ENCODE measurements around the gene PLXND1.
A peak's percentile ranks its signal among the peaks of the same experiment; 100 is the strongest.

PLXND1 gene

DNA sequence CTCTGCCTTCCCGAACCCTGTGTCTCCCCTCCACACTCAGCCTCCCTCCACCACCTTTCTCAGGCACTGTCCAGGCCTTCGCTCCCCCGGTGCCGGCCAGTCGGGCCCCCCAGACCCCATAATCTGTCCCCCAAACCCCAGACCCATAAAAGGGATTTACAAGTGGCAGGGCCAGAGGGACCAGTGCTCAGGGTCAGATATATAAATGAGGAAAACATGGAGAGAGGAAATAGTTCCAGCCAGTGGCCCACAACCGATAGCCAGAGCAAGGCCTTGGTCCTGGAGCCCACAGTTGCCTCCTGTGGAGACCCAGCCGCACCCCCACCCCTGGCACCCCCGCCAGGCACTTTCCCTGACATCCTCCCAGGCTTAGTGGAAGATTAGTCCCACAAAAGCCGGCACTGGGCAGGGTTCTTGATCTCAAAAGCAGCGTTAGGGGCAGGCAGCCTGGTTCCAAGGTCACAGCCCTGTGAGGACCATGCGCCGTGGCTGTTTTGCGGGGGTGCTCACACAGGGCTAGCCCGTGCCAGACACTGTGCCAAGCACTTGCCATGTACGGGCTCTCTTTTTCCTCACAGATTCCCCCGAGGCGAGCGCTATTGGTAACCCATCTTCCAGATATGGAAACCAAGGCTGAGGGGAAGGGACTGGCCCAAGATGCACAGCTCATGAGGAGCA is 1.1 kb upstream of the PLXND1 start:
- peak overlapping the region; percentile 78 for H3K4me2 ChIP-seq (ENCODE audit: low read length)
- peaks cover 32% of the 10 kb centered on the region for H3K27me3 ChIP-seq (ENCODE audit: low read depth, low read length)
- H2AFZ ChIP-seq (ENCODE audit: low read depth, low read length): peak overlapping the region; percentile 73; the same call in 1 of the 2 replicates
- H4K20me1 ChIP-seq (ENCODE audit: insufficient read depth, low read length): no peaks in the 10 kb centered on the region
- H3K9me3 ChIP-seq (ENCODE audit: insufficient read depth, low read length): no peaks in the 10 kb centered on the region
- H3K27ac ChIP-seq (ENCODE audit: low read length): no peak overlapping the region
- TF ChIP-seq, protein P1, sequence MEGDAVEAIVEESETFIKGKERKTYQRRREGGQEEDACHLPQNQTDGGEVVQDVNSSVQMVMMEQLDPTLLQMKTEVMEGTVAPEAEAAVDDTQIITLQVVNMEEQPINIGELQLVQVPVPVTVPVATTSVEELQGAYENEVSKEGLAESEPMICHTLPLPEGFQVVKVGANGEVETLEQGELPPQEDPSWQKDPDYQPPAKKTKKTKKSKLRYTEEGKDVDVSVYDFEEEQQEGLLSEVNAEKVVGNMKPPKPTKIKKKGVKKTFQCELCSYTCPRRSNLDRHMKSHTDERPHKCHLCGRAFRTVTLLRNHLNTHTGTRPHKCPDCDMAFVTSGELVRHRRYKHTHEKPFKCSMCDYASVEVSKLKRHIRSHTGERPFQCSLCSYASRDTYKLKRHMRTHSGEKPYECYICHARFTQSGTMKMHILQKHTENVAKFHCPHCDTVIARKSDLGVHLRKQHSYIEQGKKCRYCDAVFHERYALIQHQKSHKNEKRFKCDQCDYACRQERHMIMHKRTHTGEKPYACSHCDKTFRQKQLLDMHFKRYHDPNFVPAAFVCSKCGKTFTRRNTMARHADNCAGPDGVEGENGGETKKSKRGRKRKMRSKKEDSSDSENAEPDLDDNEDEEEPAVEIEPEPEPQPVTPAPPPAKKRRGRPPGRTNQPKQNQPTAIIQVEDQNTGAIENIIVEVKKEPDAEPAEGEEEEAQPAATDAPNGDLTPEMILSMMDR (IDR thresholded peaks at IDR 0.05; ENCODE audit: low read depth, low read length): no peak
- TF ChIP-seq EZH2phosphoT487 (IDR thresholded peaks at IDR 0.05; ENCODE audit: low read depth): no peak
- H3K79me2 ChIP-seq (ENCODE audit: low read length): no peaks in the 10 kb centered on the region
- no peak overlapping the region for H3K9ac ChIP-seq (ENCODE audit: low read length)
- no peaks in the 10 kb centered on the region for H3K4me1 ChIP-seq (ENCODE audit: low read length)
- H3K36me3 ChIP-seq (replicated peaks; ENCODE audit: low read depth, low read length): no peaks in the 10 kb centered on the region
- H3K4me3 ChIP-seq (ENCODE audit: low read length): peak overlapping the region; percentile 81

DNA sequence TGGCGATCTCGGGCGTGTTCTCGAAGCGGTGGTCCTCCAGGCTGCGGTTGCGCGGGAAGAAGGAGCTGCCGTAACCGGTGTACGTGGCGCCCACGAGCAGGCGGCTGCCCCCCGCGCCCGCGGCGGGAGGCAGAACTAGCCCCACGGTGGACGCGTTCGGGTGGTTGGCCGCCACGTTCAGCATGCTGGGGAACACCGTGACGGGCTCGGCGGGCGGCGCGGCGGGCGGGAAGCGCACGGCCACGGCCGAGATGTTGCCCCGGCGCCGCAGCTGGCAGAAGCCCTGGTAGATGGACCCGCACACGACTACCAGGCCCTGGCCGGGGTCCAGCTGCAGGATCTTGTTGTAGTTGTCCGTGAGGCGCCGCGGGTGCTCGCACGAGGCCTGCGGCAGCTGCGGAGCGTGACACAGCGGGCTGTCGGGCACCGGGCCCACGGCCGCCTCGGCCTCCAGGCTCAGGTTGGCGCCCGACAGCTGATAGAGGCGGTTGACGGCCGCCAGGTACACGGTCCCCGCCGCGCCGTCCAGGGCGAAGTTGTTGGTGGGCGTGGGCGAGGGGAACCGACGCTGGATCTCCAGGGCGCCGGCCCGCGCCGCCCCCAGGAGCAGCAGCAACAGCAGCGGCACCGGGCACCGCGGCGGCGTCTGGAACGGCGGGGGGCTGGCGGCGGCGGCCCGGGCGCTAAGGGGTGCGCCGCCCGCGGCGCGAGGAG is 397 bp downstream of the PLXND1 start:
- H3K27ac ChIP-seq (ENCODE audit: low read length): no peak overlapping the region
- H3K36me3 ChIP-seq (replicated peaks; ENCODE audit: low read depth, low read length): no peaks in the 10 kb centered on the region
- no peaks in the 10 kb centered on the region for H3K9me3 ChIP-seq (ENCODE audit: insufficient read depth, low read length)
- H3K4me1 ChIP-seq (ENCODE audit: low read length): no peaks in the 10 kb centered on the region
- no peak overlapping the region for H3K9ac ChIP-seq (ENCODE audit: low read length)
- TF ChIP-seq, protein P1 (IDR thresholded peaks at IDR 0.05; ENCODE audit: low read depth, low read length): no peak
- no peak overlapping the region for H2AFZ ChIP-seq (ENCODE audit: low read depth, low read length)
- H3K79me2 ChIP-seq (ENCODE audit: low read length): no peaks in the 10 kb centered on the region
- peak overlapping the region; percentile 53 for H3K4me3 ChIP-seq (ENCODE audit: low read length)
- peaks cover 32% of the 10 kb centered on the region for H3K27me3 ChIP-seq (ENCODE audit: low read depth, low read length)
- peak overlapping the region; percentile 46 for H3K4me2 ChIP-seq (ENCODE audit: low read length)
- H4K20me1 ChIP-seq (ENCODE audit: insufficient read depth, low read length): no peaks in the 10 kb centered on the region

DNA sequence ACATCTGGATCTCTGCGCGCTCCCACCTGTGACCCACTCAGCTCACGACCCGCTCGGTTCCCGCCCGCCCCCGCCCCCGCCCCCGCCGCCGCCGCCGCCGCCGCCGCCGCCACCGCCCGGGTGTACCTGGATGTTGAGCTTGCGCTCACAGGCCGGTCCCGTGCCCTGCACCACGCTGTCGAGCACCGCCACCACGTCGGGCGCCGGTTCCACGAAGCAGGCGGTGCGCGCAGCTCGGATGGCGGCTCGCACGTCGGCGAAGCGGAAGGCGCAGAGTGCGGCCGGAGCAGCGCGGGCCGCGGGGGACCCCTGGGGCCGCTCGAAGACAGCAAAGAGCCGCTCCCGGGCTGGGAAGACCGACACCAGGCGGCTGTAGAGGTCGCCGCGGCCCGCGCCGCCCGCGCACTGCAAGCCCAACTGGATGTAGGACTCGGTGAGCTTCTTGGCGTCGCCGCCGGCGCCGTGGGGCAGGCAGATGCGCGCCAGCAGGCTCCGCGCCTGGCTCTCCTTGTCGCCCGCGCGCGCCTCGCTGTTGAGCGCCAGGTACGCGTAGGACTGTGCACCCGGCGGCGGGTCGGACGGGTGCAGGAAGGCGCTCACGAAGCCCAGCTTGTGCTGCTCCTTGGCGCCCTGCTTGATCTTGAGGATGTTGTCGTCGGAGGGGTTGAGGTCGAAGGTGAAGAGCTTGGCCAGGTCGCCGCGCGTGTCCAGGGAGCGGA is 1.1 kb downstream of the PLXND1 start:
- H3K4me3 ChIP-seq (ENCODE audit: low read length): no peak overlapping the region

More for the DNA sequence above, 1.1 kb downstream of the PLXND1 start:
- no peaks in the 10 kb centered on the region for H3K79me2 ChIP-seq (ENCODE audit: low read length)
- TF ChIP-seq, protein P1 (IDR thresholded peaks at IDR 0.05; ENCODE audit: low read depth, low read length): no peak
- TF ChIP-seq EZH2phosphoT487 (IDR thresholded peaks at IDR 0.05; ENCODE audit: low read depth): no peak
- H3K9ac ChIP-seq (ENCODE audit: low read length): no peak overlapping the region
- no peak overlapping the region for H2AFZ ChIP-seq (ENCODE audit: low read depth, low read length)
- no peaks in the 10 kb centered on the region for H3K36me3 ChIP-seq (replicated peaks; ENCODE audit: low read depth, low read length)
- peaks cover 32% of the 10 kb centered on the region for H3K27me3 ChIP-seq (ENCODE audit: low read depth, low read length)
- H4K20me1 ChIP-seq (ENCODE audit: insufficient read depth, low read length): no peaks in the 10 kb centered on the region
- H3K27ac ChIP-seq (ENCODE audit: low read length): no peak overlapping the region
- no peak overlapping the region for H3K4me2 ChIP-seq (ENCODE audit: low read length)
- H3K4me1 ChIP-seq (ENCODE audit: low read length): no peaks in the 10 kb centered on the region
- no peaks in the 10 kb centered on the region for H3K9me3 ChIP-seq (ENCODE audit: insufficient read depth, low read length)
